GM21619 (cell line): Measurements from ENCODE around the gene PDE7B.

ENCODE experiments used
- ATAC-seq: cut with Tn5 transposase; IDR thresholded peaks from one replicate; pipeline ENCODE4 v1.9.1; 2021; ENCODE audit not compliant: unreplicated experiment

PDE7B gene

GRCh38 chr6:135922746-135923145, 71.2 kb downstream of the PDE7B start:
- ATAC-seq, result no peak

DNA sequence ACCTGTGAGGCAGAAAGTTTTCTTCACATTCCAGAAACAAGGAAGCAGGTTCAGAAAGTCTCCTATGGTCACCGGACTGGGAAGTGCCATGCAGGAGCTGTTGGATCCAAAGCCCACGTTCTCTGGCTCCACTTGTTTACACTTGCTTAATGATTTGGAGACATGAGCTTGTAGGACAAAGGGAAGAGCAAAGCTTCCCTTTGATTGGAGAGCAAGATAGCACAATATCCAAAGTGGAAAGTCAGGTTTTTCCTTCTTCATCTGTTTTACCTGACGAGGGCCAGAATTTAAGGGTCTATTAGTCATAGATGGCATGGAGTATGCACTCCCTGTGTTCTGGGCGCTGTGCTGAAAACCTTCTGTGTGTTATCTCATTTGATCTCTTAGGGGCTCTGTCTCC, 81.2 kb downstream of the PDE7B start:
- no peak for ATAC-seq

GRCh38 chr6:135935941-135936601, 84.6 kb downstream of the PDE7B start:
- no peak for ATAC-seq

DNA sequence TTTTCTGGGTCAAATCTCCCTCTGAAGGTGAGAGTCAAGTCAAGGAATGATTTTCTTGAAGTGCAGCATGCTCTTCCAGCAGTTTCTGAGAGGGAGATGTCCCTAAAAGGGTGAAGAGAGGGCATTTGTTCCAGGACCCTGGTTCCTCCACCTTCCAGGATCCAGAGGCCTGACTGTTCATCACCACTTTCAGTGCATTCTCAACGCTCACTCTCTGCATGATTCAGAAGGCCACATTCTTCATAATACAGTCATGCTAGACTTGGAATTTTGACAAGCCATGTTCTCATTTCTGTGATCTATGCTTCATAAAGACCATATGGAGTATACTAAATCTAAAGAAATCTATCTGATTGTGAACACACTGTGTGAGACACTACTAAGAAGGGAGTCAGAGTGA, 85.1 kb downstream of the PDE7B start:
- ATAC-seq, result no peak

DNA sequence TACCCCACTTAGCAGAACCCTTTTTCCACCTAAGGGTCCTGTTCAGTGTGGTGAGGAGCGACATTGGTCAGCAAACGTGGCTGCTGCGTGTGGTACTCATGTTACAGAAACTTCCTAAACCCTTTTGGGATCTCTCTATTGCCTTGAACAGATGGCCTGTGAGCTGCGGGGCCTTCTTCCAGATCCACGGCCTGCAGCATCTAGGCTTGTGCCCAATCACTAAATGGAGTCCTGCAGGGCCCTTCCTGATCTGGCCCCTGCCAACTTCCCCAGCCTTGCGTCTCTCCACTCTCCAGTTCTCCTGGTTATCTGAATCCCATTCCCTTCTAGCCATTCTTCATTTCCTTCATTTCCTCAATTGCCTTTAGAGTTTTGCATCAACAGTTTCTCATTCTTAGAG, 85.6 kb downstream of the PDE7B start:
- no peak for ATAC-seq

- no peak for ATAC-seq
Observed at GRCh38 chr6:135938576-135939207, 87.2 kb downstream of the PDE7B start.

DNA sequence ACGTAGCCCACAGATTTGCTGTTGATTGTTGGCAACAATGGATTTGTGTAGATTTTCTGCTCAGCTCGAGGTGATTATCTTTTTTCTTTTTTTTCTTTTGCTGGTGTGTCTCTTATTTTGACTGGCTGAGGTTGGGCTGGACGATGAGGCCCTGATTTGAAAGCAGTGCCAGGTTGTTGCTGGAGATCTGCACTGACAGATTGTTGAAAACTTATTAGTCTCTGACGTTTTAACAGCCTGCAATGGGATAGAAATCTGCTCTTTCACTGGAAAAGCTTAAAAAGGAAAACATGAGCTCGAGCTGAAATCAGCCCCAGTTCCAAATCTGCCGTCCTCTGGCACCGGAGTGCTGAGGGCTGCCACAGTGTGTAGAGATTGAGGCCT, 87.7 kb downstream of the PDE7B start:
- no peak for ATAC-seq

- no peak for ATAC-seq
Observed at GRCh38 chr6:135940616-135941167, 89.2 kb downstream of the PDE7B start.

DNA sequence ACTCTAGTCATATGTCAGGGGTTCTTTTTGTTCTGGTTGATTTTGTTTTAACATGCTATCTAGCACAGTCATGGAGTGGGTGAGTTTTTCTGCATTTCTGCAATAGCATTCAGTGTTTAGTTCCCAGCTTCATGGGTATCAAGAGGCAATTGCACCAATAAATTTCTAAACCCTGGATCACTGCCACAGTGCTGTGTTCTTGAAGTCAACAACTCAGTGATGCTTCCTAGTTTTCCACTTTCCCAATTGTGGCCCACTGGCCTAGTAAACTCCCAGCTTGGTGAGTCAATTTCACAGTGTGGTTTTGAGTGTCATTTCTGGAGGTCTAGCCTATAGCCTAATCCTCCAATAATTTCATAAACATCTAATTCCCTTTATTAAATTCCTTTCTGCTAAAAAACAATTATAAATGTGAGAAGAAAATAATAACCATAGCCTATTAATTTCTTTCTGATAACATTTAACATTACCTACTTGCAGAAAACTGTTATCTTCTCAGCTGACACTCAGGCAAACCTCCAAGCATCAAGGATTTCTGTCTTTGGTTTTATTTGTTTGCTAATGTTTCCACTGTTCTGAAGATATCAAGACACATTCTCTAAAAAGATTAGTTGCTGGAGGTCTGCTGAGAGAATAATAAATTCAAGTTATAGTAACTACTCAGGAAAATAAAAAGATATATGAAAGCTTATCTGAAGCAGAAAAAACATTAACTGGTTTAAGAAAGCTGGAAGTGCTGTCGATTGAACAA, 89.9 kb downstream of the PDE7B start:
- no peak for ATAC-seq

DNA sequence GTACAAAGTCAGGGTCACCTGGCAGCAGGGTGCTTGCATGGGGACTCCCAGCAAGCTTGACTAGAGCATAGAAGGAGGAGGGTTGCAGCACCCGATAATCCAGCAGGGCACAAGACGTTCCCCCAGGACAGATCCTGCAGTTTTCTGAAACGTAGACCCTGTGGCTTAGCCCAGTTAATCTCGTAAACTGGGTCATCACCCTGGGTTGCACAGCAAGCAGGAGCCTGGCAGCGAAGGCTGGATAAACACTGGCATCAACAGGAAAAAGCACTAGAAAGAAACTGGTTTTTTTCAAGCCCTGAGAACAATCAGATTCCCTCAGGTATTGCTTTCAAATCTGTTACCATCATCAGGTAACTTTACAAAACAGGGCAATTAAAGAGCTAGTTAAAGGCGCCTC, 92.6 kb downstream of the PDE7B start:
- no peak for ATAC-seq

GRCh38 chr6:135946674-135947073, 95.2 kb downstream of the PDE7B start:
- no peak for ATAC-seq

DNA sequence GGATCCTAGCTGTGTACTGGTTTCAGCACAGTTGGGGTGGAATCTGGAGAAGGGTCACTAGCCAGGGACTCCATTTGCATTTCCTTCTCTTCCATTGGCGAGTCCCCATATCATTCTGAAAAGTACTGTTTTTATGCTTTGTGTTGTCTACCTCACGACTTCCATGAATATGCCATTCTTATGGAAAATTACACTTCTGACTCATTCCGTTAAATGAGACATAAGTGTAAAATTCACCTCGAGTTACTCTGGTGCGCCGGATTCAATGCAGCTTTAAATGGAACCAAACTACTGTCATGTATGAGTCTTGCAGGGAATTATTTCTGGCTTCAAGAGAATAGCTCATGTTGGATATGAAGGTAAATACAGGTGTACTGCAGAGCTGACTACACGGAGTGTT, 99.2 kb downstream of the PDE7B start:
- no peak for ATAC-seq

- ATAC-seq, result no peak
Observed at GRCh38 chr6:135951169-135951568, 99.7 kb downstream of the PDE7B start.

DNA sequence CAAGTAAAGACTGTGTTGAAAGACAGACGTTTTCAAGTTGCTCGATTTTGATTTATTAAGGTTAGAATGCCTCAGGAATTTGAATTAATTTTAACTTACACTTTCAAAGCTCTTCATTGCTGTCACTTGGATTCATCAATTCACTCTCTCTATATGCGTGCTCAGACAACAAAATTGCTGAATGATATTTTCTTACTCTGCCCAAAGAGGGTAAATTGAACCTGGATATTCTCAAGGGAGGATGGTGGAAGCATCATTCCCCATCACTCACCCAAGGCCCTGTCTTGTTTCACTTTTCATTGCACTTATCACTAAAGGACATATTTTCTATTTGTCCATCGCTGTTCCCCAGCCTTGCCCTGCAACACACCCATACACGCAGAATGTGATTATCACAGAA, 102.3 kb downstream of the PDE7B start:
- no peak for ATAC-seq

DNA sequence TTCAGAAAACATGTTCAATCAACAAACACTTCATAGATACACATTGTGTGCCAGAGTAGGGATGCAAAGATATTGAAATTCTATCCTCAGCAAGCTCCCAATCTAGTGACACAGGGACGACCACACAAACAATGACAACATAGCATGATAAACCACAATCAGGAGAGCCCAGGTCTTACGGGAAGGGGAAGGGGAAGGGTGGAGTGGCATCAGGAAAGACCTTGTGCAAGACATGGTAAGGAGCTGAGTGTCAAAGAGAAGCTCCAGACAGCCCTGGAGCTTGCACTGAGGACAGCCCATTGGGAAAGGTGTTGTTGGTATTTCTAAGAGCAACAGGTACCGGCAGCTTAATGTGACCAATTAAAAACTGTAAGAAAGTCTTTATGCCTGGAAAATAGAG, 103.6 kb downstream of the PDE7B start:
- ATAC-seq, result no peak

- ATAC-seq, result no peak
Observed at GRCh38 chr6:135962731-135963130, 111.2 kb downstream of the PDE7B start.

- ATAC-seq, result no peak
Observed at GRCh38 chr6:135970750-135971149, 119.2 kb downstream of the PDE7B start.

DNA sequence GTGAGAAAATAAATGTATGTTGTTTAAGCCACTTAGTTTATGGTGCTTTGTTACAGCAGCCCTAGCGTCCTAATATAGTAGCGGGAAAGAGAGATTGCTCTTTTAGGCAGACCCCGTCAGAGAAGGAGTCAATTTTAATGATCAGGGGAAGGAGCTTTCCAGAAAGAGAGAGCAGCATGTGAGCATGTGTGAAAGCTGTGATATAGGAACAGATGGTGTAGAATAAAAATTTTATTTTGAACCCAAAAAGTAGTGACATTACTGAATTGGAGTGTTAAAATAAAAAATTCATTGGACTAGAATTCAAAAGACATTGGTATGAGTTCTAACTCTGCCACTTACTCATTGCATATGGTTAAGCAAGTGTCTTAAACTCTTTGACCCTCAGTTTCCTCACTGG, 119.8 kb downstream of the PDE7B start:
- ATAC-seq, result no peak

GRCh38 chr6:135972150-135972549, 120.6 kb downstream of the PDE7B start:
- no peak for ATAC-seq

GRCh38 chr6:135972586-135972985, 121.1 kb downstream of the PDE7B start:
- ATAC-seq, result no peak

- no peak for ATAC-seq
Observed at GRCh38 chr6:135974426-135974825, 122.9 kb downstream of the PDE7B start.

DNA sequence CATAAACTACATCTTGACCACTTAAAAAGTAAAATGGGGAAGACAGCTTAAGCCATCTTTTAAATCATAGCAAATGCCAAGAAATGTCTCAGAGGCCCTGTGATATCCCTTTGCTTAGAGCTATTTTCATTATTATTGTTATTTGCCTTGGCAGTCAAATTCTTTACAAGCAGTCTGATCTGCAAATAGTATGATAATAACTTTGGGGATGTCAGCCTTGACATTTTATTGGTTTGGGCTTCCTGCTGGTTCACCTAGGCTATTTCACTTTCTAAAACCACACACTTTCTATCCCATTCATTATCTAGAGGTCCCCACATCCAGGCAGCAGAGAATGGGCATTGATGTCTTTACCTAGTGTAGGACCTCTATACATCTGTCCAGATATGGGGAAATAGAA, 125.1 kb downstream of the PDE7B start:
- no peak for ATAC-seq
